GM18498 (cell line): ENCODE measurements around the gene NIM1K.
A peak's percentile ranks its signal among the peaks of the same experiment; 100 is the strongest.
"Not testable (repeated sequence)": the region's sequence is repeated elsewhere in the genome, so short reads cannot be mapped to it uniquely, and the experiment has no call there.

Experiments
- ATAC-seq: cut with Tn5 transposase; IDR thresholded peaks from one replicate; pipeline ENCODE4 v1.9.1; 2021; ENCODE audit warnings: mild to moderate bottlenecking, moderate library complexity; ENCODE audit not compliant: unreplicated experiment

The NIM1K gene

DNA sequence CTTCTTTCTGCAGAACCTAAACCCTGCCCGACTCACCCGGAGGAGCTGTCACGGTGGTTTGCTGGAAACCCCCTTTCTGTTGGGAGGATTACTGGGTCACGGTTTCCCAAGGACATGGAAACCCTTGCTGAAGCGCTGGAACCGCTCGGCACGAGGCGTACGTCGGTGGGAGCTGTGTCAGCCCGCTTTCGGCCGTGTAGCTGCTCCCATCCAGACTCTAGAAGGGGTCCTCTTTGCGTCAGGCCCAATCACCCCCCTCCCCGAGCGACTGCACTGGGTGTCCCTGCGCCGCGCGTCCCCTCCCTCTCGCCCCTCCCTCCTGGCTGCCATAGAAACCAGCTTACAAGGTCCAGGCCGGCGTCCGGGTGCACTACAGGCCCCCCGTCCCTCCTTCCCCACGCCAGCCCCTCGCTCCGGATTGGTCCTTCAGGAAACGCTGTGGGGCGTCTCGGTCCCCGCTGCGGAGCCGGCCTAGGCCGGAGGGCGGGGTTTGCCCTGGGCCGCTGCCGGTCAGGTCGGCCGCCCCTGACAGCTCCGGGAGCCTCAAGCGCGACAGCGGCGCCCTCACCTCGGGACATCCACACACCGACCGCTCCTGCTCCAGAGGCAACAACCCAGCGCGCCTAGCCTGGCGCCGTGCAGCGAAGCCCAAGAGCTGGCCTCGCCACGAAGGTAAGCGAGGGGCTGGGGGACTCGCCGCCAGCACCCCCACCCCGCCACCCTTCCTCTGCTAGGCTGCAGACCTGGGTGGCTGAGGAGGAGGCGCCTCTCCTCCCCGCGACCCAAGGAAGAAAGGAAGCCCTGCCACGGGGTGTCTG, at the start of gene NIM1K:
Gene NIM1K (plus strand): TSS at position 486 of the 818 bp plus-strand sequence. CDS start 53,551 bp downstream, outside the sequence.
- peak; percentile 74 for ATAC-seq

- ATAC-seq, result no peak
These were observed 47.0 kb upstream of the NIM1K start for GRCh38 chr5:43145071-43145470.

- ATAC-seq, result no peak
These were observed 45.1 kb upstream of the NIM1K start for GRCh38 chr5:43146958-43147357.

DNA sequence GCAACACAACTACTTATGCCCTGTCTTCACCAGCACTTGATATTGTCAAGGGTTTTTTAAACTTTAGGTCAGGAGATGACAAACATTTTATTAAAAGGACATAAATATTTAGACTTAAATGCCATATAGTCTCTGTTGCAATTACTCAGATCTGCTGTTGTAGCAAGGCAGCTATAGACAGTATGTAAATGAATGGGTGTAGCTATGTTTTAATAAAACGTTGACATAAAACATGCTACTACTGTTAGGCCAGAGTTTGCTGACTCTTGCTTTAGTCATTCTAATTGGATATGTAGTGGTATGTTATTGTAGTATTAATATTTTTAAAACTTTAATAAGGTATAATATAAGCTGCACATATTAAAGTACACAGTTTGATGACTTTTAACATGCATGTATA, 43.6 kb upstream of the NIM1K start:
- no peak for ATAC-seq

DNA sequence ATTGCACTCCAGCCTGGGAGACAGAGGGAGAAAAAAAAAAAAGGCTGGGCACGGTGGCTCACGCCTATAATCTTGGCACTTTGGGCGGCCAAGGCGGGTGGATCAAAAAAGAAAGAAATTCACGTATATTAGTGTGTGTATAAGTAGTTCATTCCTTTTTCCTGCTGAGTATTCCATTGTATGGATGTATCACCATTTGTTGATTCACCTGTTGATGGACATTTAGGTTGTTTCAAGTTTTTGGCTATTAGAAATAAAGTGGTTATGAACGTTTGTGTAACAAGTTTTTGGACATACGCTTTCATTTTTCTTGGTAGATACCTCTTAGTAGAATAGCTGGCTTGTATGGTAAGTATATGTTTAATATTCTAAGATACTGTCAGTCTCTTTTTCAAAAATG, 42.8 kb upstream of the NIM1K start:
- no peak for ATAC-seq

DNA sequence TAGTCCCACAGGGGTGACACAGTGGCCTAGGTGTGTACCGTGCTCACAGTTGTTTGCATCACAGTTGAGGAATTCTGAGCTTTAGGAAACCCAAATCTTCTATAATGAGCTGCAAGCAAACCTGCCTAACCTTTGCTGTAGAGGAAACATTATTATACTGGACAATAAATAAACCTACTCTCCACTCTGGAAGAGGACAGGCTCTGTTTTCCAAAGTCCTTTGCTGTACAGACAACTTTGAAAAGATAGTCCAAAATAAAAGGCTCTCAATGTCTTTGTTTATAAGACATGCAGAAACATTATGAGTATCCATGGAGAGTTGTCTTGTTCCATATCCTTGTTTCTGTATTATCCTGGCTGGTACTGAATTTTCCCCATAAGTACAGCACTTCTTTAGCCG, 42.0 kb upstream of the NIM1K start:
- ATAC-seq, result no peak

DNA sequence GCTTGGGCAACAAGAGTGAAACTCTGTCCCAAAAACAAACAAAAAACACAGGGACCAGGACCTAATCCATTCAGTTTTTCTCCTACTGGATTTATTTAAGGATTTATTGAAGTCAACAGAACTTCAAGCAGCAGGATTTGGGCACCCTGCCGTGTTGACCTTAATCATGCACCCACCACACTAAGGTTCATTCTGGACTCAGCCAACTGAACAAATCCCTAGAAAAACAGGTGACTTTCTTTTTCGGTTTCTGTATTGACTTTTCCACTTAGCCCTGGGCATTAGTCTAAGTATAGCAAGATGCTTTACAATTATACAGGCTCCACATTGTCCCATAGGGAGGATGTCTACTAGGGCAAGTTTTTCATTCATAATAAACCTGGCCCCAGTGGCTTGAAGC, 41.3 kb upstream of the NIM1K start:
- no peak for ATAC-seq

DNA sequence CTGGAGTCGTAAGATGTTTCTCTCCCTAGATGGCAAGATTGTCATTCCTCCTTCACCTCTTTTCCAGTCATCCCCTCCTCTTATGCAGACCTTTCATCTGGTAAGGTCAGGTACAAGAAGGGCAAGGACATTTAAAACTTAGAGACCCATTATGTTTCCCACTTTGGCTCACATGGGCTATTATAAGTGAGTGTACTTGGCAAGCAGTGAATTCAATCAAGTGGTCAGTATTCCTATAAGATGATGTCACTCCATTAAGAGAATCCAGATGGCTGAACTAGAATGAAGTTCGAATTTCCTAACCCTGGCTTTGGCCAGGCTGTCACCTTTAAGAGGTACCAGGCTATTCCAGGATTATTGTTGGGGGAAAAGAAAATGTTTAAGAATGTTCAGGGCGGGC, 39.1 kb upstream of the NIM1K start:
- no peak for ATAC-seq

DNA sequence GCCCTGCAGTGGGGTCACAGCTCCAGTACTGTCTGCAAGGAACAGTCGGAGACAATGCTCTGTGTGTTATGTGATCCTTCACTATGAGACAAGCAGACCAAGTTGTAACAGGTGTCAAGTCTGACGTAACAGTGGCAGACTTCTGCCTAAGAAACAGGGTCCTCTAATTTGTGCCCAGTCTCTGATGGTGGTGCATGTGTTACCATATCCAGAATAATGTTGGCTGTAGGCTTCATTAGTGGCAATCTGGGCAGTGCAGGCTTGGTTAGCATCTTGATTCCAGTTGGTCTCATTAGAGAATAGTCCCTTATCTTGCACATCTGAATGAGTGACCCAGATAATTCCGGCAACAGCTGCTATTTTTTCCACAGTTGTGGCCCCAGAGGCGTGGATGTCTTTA, 37.6 kb upstream of the NIM1K start:
- ATAC-seq, result no peak

DNA sequence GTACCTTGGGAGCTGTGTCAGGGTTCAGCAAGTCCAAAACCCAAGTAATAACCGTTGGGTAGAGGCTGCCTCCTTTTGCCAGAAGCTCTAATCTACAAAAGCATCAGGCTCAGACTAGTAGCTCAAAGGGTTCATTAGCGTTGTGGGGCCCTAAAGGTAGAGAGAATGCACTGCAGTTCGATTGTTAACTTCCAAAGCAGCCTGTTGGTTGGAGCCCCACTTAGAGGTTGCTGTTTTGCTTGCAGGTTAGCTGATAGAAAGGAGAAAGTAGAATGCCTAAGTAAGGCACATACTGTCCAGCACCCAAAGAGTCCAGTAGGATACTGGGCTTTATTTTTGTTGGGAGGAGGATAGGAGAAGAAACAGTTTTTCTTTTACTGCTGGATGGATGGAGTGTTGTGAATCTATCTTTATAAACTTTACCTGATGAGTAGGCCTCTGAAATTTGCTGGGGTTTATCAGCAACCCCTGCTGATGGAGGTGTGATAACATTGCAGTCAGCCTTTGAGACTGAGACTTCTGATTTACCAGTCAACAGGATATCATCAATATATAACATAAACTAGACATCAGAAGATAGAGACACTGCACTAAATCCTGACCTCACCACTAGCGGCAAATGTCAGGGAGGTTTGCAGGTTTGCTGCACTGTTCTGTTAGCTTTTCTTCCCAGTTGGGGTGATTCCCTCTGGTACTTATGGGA, 36.5 kb upstream of the NIM1K start:
- ATAC-seq, result no peak

GRCh38 chr5:43156388-43156787, 35.6 kb upstream of the NIM1K start:
- no peak for ATAC-seq

GRCh38 chr5:43157068-43157467, 35.0 kb upstream of the NIM1K start:
- no peak for ATAC-seq

- no peak for ATAC-seq
These were observed 30.8 kb upstream of the NIM1K start for GRCh38 chr5:43161244-43161643.

- not testable (repeated sequence) for ATAC-seq
These were observed 27.2 kb upstream of the NIM1K start for GRCh38 chr5:43164801-43165200.

DNA sequence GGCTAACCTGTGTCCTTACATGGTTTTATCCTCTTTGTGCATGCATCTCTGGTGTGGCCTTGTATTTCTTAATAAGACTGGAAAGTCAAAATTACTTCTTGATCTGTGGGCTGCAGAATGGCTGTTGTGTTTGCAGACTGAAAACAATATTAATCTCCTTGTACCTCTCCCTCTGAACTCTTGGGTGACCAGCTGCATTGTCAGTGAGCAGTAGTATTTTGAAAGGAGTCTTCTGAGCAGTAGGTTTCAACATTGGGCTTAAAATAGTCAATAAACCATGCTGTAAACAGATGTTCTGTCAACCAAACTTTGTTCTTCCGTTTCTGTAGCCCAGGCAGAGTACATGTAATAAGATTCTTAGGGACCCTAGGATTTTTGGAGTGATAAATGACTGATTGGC, 26.7 kb upstream of the NIM1K start:
- ATAC-seq, result no peak

- ATAC-seq, result no peak
These were observed 23.9 kb upstream of the NIM1K start for GRCh38 chr5:43168175-43168574.

DNA sequence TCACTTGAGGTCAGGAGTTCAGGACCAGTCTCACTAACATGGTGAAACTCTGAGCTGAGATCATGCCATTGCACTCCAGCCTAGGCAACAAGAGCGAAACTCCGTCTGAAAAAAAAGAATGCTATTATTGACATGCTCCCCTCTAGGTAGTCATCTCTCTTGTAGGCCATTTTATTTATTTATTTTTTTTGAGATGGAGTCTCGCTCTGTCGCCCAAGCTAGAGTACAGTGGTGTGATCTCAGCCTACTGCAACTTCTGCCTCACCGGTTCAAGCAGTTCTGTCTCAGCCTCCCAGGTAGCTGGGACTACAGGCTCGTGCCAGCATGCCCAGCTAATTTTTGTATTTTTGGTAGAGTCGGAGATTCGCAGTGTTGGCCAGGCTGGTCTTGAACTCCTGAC, 20.6 kb upstream of the NIM1K start:
- no peak for ATAC-seq

- ATAC-seq, result no peak
These were observed 20.1 kb upstream of the NIM1K start for GRCh38 chr5:43171926-43172325.

GRCh38 chr5:43172779-43173178, 19.2 kb upstream of the NIM1K start:
- ATAC-seq, result no peak

- no peak for ATAC-seq
These were observed 17.4 kb upstream of the NIM1K start for GRCh38 chr5:43174586-43174985.

DNA sequence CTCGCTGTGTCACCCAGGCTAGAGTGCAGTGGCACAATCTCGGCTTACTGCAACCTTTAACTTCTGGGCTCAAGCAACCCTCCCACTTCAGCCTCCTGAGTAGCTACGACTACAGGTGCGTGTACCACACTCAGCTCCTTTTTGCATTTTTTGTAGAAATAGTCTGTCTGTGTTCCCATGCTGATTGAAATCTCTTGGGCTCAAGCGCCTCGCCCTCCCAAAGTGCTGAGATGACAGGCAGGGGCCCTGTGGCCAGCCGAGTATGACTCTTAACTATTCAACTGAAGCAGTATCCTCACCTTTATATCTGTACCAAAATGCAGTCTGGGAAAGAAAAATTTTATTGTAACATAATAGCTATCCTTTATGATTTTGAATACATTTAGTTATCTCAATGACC, 12.2 kb upstream of the NIM1K start:
- ATAC-seq, result no peak

DNA sequence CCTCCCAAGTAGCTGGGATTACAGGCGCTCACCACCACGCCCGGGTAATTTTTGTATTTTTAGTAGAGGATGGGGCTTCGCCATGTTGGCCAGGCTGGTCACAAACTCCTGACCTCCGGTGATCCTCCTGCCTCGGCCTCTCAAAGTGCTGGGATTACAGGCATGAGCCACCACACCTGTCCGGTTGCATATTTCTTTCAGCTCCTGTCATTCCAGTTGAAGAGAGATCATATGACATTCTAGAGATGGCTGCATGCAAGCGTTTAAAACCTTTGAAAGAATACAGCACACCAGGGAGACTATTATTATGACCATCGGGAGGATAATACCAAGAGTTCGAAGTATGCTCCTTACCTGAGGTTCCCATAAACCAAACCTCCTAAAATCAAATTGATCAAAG, 9.6 kb upstream of the NIM1K start:
- no peak for ATAC-seq
